ENCODE results near the gene GALNT12.

DNA sequence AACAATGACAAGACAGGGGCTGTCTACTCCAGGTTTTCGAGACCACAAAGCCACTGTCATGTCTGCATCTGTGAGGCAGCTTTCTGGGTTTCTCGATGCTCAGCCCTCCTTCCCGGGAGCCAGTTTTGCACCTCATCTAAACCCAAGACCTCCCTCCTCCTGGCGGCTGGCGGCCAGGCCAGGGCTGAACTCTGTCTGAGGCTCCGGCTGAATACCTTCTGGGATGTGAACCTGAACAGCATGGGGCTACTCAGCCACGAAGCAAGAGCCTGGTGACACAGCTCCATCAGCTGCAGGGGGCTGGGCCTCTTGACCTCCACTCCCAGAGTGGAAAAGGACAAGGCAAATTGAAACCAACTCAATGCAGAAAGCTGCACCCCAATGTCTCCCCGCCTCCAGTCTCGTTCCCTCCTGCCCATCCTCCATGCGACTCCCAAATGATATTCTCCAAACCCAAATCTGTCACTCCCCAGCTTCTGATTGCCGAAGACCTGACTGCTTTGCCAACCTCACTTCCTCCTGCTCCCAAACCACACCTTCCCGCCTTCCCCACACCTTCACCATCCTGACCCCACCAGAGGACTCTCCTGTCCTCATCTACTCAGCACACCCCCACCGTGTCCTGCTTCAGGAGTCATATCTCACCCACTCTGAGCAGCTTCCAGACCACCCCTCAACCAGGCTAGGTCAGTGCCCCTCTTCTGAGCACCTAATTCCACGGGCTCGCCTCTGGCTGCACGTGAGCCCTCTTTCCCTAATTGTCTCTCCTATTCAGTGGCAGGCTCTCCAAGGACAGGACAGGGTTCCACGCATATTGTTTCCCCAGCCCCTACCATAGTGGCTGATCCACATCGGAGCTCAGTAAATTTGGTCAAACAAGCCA is 15.6 kb upstream of the GALNT12 start:
- TF ChIP-seq, protein P1, sequence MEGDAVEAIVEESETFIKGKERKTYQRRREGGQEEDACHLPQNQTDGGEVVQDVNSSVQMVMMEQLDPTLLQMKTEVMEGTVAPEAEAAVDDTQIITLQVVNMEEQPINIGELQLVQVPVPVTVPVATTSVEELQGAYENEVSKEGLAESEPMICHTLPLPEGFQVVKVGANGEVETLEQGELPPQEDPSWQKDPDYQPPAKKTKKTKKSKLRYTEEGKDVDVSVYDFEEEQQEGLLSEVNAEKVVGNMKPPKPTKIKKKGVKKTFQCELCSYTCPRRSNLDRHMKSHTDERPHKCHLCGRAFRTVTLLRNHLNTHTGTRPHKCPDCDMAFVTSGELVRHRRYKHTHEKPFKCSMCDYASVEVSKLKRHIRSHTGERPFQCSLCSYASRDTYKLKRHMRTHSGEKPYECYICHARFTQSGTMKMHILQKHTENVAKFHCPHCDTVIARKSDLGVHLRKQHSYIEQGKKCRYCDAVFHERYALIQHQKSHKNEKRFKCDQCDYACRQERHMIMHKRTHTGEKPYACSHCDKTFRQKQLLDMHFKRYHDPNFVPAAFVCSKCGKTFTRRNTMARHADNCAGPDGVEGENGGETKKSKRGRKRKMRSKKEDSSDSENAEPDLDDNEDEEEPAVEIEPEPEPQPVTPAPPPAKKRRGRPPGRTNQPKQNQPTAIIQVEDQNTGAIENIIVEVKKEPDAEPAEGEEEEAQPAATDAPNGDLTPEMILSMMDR (IDR thresholded peaks at IDR 0.05): no peak
- TF ChIP-seq EP300 (IDR thresholded peaks at IDR 0.05): no peak
- no peak for TF ChIP-seq POLR2A (IDR thresholded peaks at IDR 0.05; ENCODE audit: low read depth)
